Esophagus muscularis mucosa (tissue), 4 donors: ENCODE data around the gene BCAS1. TPM values are rescaled to one million over a fixed set of nuclear protein-coding genes. Genes with fewer than 3 reads are reported as not detected.

Experiments
- DNase-seq: peaks from one replicate; pipeline ENCODE4 v3.0.0-alpha.2; 2017; ENCODE audit errors: extremely low spot score
- H3K27ac ChIP-seq, 4 donors: fragments of 200-600 bp; sonication (generic); replicated peaks in 1 of 4; 1 replicate in 3 of 4; 2 replicates in 1 of 4; pipeline ENCODE4 v1.5.1; 2016 to 2019; ENCODE audit warnings: mild to moderate bottlenecking in 1 of 4
- H3K27me3 ChIP-seq, 4 donors: fragments of 200-600 bp; sonication (generic); one replicate each; pipeline versions ENCODE4 v1.5.1 to v1.6.0; 2016 to 2019
- H3K36me3 ChIP-seq, 4 donors: fragments of 200-600 bp; sonication (generic); one replicate each; pipeline ENCODE4 v1.5.1; 2016 to 2019
- H3K4me1 ChIP-seq, 4 donors: fragments of 200-600 bp; sonication (generic); one replicate each; pipeline ENCODE4 v1.5.1; 2016 to 2019
- H3K4me3 ChIP-seq, 4 donors: fragments of 200-600 bp; sonication (generic); 1 replicate in 2 of 4; 2 replicates in 2 of 4; pipeline ENCODE4 v1.5.1; 2016 to 2019; ENCODE audit warnings: mild to moderate bottlenecking in 4 of 4, moderate library complexity in 1 of 4
- H3K9me3 ChIP-seq, 4 donors: fragments of 200-600 bp; sonication (generic); 1 replicate in 3 of 4; 2 replicates in 1 of 4; pipeline ENCODE4 v1.5.1; 2016 to 2019
- EP300 ChIP-seq: sonication (generic); formaldehyde crosslinking; IDR thresholded peaks from one replicate; pipeline ENCODE4 v1.6.1; 2017; ENCODE audit warnings: antibody characterized with exemption
- POLR2A ChIP-seq: fragments of 450-650 bp; IDR thresholded peaks from one replicate; pipeline ENCODE4 v1.6.1; 2017; ENCODE audit warnings: antibody characterized with exemption, moderate library complexity, mild to moderate bottlenecking, low read depth
- POLR2AphosphoS5 ChIP-seq, 2 donors: sonication (generic); formaldehyde crosslinking; IDR thresholded peaks; one replicate each; pipeline ENCODE4 v1.6.1; 2017; ENCODE audit warnings: antibody characterized with exemption in 2 of 2
- WGBS: methylation state at CpG from one replicate; pipeline ENCODE4 v1.1.5; 2018; 5-methylcytosine and 5-hydroxymethylcytosine counted together
- intact Hi-C: fragments of 100-400 bp; cut with DNase I; formaldehyde crosslinking; loops from one replicate; pipeline ENCODE4 v1.15.1; 2023
- small RNA-seq, 3 donors: library from RNA; depleted of rRNA; stranded (forward); fragments of <200 nt; gene quantifications; one replicate each; pipeline ENCODE3, GENCODE V24; 2016
- total RNA-seq, 4 donors: library from RNA; depleted of rRNA; stranded (reverse); fragments of >200 nt; gene quantifications; one replicate each; pipeline versions ENCODE4 v1.1.0 to v1.2.1, GENCODE V29; 2016
- TF ChIP-seq, protein P1 (sequence below), 3 experiments: fragments of 200-600 bp in 2 of 3; fragments of 450-650 bp in 1 of 3; sonication (generic) in 2 of 3; IDR thresholded peaks; one replicate each; pipeline ENCODE4 v1.5.1; 2017 to 2019; ENCODE audit warnings: antibody characterized with exemption in 3 of 3, mild to moderate bottlenecking in 2 of 3, moderate library complexity in 1 of 3

Gene BCAS1
- total RNA-seq, 4 donors from 2014 or later, result 0.13 to 0.46 TPM; not detected in 2

DNA sequence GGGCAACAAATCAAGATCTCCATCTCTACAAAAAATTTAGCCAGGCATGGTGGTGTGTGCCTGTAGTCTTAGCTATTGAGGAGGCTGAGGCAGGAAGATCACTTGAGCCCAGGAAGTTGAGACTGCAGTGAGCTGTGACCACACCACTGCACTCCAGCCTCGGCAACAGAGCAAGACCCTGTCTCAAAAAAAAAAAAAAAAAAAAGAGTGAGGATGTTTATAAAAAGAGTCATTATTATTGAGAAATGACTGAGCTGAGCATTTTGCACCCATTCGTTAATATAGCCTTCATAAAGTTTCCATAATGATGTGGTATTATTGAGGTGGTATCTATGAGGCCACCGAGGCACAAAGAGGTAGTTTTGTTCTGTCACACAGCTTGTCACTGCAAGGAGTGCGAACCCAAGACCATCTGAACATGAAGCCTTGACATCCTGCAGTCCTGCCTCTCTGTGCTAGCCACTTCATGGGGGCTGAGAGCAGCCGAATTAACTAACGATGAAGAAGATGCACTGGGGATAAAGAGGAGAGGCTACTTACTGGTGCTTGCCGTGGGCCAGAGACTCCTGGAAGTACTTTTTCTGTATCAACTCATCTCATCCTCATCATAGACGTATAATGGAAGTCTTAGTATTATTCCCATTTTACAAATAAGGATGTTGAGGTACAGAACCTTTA is 175.5 kb downstream of the BCAS1 start:
- peaks cover 9 to 15% (median 11%) of the 10 kb centered on the region in 4 donors for H3K4me1 ChIP-seq
- DNase-seq, result no peak
- no peak overlapping the region for H3K27ac ChIP-seq
- H3K4me3 ChIP-seq, result no peak overlapping the region
- TF ChIP-seq, protein P1, sequence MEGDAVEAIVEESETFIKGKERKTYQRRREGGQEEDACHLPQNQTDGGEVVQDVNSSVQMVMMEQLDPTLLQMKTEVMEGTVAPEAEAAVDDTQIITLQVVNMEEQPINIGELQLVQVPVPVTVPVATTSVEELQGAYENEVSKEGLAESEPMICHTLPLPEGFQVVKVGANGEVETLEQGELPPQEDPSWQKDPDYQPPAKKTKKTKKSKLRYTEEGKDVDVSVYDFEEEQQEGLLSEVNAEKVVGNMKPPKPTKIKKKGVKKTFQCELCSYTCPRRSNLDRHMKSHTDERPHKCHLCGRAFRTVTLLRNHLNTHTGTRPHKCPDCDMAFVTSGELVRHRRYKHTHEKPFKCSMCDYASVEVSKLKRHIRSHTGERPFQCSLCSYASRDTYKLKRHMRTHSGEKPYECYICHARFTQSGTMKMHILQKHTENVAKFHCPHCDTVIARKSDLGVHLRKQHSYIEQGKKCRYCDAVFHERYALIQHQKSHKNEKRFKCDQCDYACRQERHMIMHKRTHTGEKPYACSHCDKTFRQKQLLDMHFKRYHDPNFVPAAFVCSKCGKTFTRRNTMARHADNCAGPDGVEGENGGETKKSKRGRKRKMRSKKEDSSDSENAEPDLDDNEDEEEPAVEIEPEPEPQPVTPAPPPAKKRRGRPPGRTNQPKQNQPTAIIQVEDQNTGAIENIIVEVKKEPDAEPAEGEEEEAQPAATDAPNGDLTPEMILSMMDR (IDR thresholded peaks at IDR 0.05), result no peak
- TF ChIP-seq POLR2AphosphoS5 (IDR thresholded peaks at IDR 0.05), result no peak
- TF ChIP-seq POLR2A, result no peak
- TF ChIP-seq EP300, result no peak
- intact Hi-C loops, result no loop called here
- H3K36me3 ChIP-seq, result no peaks in the 10 kb centered on the region
- H3K9me3 ChIP-seq, result peaks cover 0 to 4% (median 0%) of the 10 kb centered on the region in 4 donors
- no peaks in the 10 kb centered on the region for H3K27me3 ChIP-seq
- WGBS, result 94% methylated on average over 8 of the region's 8 CpGs

Small RNA genes within 50 kb of the gene (small RNA-seq; reads per million reads assigned to genes)
- 0 reads per million in 3 donors for gene MIR4756

Other genes starting within 250 kb of the BCAS1 start
- not detected for gene CYP24A1, start 103.4 kb upstream of the BCAS1 start, total RNA-seq
- 10 to 100 TPM; 43.2 to 96.8 (median 58.7) TPM for gene PFDN4, start 137.5 kb upstream of the BCAS1 start, total RNA-seq